ENCODE results near the gene C19orf53.

GRCh38 chr19:13744174-13744573 is 30.1 kb upstream of the C19orf53 start:
- TF ChIP-seq CTCF (conservative IDR thresholded peaks at IDR 0.05; ENCODE audit: low read length) (no peak), EZH2phosphoT487 (IDR thresholded peaks at IDR 0.05; ENCODE audit: borderline replicate concordance, low read depth, low read length) (no peak)
